Stimulated activated CD8-positive, alpha-beta memory T cell treated with anti-CD3 and anti-CD28 coated beads, Interleukin-4, amount 100 ng/mL, for 48 hours (primary cell): ENCODE measurements around the gene KHDRBS2.

Source experiments
- DNase-seq: peaks from one replicate; pipeline ENCODE4 v3.0.0-alpha.2; 2020

KHDRBS2 gene

DNA sequence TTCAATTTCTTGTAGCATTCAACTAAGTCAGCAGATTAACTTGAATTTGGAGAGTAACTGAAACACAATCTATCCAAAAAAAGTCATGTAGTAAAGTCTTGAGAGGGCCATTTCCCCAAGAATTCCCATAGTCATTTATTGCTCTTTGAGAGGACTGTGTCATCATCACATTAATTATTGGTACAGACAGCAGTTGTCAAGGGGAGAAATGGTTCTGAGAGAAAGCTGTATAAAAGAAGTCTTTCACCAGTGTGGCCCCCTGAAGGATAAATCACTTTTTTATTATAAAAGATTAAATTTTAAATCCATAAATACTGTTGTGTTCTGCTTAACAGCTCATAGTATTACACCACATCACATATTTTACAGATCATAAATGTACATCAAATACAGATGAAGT is 111.5 kb downstream of the KHDRBS2 start:
- DNase-seq: no peak

DNA sequence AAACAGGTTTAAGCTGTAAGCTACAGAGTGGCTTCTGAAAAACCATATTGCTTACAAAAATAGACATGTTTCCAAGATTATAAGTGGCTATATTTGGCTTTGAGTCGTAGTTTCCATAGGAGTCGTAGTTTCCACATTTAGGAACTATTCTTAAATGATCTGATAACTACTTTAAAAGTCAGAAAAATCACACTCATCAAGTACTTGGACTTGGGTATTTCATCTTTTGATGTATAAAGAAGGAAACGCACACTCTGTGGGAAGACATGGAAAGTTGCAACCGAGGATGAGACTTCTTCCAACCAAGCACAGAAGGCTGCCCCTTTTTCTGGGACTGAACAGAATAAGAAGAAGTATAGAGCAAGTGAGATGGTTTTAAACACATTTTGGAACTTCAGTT is 118.3 kb downstream of the KHDRBS2 start:
- DNase-seq: no peak

DNA sequence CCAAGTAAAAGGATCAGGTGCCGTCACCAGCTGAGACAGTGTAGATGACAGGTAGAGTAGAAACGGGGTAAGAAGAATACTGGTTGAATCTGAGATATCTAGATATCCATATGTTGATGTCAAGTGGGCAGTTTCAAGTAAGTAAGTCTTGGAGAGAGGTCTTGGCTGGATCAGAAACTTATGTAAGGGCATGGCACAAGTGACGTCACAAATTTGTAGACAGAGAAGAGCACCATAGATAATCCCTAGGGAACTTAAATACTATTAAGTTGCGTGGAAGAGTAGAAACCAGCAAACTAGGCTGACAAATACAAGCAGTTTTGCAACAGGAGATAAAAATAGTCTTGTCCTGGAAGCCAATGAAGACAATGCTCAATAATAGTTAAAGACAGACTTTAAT is 123.2 kb downstream of the KHDRBS2 start:
- DNase-seq: no peak

DNA sequence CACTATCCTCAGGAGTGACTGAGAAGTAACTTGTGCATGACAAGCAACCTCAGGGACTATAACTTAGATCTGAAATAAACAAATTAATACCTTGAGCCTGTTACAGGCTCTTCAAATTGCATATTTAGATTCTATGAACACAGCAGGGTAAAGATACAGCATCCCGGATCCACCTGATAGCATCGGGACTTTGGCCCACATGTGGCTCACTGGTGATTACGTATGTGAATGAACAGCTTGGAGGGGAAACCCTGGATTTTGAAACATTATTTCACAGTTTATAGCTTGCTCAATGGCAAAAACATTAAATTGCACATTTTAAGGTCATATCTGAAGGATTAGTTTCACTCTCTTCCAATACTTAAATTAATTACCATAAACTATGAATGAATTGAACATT is 133.2 kb downstream of the KHDRBS2 start:
- no peak for DNase-seq

DNA sequence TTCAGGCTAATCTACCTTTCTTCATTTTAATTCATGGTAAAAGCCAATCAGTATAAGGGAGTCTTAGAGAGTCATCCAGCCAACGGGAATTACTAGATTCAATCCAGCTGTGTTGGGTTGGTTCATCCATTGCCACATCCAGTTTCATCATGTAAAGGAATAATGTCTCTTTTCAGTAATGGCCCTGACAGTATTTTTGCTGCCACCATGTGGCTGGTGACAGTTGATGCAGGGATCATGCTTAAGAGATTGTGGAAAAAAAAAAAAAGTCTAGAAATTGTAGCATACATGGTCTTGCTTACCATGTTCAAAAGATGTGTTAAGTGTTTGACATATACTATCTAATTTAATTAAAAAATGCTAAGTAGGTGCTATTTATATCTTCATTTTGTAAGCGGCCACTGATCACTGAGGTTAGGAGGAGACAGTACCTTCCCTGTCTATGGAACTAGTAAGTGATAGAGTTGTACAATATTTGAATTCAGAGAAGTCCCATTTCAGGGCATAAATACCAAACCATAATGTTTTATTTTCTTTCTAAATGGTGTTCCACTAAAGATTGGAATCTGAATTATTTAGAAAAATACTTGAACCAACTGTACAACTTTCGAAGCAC is 135.9 kb downstream of the KHDRBS2 start:
- no peak for DNase-seq

DNA sequence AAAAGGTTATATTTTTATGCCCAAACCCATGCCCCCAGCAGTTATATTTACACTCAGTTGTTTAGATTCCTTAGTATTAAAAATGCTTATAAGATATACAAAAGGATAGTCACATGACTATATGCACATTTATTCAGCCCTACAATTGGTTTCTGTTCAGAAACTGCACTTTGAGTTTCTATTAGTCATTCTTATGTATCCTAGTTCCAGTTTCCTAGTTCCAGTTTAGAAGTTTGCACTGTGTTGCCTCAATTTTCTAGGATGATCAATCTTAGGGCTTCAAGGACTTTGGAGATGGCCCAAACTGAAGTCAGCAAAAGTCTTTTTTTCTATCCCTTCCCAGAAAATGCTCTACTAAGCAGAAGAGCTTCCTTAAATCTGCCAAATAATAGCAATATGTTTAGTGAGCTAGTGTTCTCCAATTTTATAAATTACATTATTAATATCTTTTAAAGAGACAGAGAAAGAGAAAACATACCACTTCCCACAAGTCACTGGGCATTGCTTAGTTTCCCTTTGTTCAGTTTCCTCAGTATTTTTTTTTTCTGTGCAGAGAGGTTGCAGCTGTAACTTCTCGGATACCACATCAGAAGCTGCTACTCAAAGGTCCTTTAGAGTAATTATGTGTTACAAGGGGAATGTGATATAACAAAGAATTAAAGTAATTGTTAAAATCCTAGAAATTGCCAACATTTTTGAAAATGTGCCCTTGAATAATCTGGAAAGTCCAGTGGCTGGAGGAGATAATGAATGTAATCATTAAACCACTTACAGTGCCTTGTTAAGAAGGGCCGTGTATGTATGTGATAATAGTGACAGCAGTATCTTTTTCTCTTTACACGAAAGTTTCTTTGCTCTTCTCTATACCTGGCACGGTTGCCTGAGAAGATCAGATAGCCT is 138.8 kb downstream of the KHDRBS2 start:
- no peak for DNase-seq

DNA sequence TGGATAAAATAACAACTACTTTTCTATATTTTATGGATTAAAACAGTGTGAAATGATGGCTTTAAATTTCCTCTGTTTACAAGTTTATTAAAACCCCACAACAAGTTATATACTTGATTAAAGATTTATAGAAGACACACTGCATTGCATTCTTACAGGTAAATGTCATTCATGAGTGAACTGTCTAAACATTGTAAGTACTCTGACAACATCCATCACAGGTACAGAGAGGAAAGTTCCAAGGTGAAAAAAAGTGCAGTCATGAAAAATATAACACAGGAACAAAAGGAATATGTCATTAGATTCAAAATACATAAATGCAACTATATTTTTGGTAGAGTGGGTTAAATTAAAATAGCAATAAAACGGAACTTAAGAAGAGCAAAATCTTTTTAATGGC is 156.9 kb downstream of the KHDRBS2 start:
- no peak for DNase-seq

DNA sequence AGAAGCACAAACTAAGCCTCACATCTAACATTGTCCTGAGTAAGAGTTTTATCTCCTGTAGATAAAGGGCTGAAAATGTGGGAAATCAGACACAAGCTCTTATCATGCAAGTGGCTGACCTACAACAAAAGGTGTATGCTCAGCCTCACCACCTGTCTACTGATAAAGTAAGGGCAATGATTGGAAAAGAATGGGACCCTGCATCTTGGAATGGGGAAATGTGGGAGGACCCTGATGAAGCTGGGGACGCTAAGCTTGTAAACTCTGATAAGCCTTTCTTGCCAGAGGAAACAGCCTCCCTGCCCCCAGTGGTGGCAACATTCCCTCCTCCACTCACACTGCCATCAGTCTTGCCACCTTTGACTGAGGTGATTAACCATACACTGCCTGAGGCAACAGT is 166.6 kb downstream of the KHDRBS2 start:
- DNase-seq: no peak

DNA sequence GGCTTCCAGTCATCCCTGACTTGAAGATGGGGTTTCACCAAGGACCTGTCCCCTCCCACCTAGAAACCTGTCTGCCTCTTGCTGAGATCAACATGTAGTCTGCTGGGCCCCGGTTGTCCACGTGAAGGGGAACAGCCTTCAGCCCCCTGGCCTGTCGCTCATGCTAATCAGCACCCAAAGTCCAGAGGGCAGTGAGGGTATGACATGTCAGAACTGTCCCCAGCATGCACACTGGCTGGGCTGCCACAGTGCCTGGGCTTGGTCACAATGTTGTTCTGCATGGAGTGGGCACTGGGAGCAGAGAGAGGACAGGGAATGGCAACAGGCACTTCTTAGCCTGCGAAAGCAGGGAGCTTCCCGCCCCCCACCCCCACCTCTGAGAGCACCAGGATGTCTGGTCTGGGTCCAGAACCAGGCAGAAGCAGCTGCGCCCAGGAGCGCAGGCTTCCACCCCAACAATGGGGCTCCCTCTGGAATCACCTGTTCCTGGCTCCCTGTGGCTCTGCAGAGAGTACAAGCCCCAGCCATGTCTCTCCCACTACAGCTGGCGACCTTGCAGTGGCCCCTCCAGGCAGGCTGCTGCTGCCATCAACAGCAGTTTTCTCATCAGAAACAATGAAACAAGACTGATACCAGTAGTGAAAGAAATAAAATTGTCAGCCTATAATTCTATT is 182.7 kb downstream of the KHDRBS2 start:
- no peak for DNase-seq

DNA sequence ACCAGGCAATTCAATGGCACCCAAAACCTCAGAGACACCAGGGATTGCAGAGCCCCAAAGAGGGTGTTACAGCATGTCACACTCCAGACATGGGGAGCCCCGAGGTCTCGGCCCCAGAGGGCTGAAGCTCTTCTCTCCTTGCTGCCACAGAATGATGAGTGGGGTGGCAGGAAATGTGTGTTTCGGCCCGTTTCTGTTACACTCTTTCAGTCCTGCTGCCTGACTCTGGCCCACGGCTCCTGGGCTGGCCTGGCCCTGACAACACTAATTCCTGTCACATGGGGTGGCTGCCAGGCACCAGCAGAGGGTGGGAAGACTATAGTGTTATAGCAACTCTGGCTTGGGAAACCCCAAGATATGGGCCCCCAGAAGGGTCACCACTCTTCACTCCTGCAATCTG is 183.6 kb downstream of the KHDRBS2 start:
- no peak for DNase-seq

DNA sequence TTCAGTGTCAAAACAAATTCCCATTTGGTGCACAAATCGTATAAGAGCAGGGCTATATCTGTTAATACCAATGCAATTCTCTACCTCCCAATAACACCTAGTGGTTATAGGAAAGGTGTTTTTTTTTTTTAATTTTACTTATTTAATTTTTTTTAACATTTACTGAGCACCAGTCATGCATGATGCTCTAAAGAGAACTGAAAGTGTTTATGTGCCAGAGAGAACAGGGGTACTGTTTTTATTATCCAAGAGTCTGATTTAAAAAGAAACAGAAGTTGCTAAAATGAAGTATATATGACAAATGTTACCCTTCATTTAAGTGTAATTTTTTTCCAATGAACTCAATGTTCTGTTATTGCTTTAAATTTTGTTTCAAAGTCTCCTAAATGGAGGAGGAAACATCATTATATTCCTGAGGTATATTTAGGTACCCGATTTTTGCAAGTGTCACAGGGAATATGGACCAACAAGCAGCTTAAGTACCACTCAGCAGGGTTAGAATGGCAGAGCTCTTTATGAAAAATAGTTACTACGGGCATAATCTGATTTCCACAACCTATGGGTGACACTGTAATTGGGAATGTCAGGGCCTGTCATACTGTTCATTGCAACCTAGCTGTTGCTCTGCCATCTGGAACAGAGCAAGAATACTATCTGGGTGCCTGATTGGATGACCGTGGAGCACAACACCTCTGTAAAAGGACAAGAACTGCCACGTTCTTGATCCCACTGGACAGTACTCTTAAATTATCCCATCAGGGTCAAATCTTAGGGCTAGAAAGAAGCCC is 195.4 kb downstream of the KHDRBS2 start:
- no peak for DNase-seq

DNA sequence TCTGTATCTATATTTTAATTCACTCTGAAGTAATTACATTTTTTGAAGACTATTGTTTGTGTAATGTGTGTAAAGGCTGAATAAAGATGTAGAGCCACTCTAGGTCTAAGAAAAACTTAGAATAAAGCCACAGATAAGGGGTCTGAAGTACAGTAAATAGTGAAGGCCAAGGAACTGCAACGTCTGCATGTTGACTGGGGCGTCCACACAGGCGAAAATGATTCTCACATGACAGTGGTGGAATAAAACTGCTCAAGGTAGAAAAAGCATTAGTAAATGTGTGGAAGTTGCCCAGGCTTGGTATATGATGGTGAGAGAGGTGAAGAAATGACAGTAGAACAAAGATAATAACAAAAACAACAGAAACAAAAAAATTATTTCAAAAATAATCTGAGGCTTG is 196.2 kb downstream of the KHDRBS2 start:
- no peak for DNase-seq

DNA sequence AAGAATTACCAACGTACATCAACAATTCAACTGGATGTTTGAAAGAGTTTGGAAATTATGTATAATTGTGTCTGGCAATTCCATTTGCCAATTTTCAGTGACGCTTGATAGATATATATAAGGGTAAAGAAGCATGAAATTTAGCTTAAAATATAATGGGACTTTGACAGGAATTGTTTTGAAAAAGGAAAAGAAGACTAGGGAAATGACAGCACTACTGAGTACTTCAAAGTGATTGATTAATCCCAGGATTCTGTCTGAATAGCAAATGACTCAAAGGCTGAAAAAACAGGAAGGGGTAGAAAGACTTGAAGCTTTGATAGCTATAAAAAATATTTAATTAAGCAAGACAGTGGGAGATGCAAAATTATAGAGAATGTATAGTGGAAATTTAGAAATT is 200.0 kb downstream of the KHDRBS2 start:
- DNase-seq: no peak

DNA sequence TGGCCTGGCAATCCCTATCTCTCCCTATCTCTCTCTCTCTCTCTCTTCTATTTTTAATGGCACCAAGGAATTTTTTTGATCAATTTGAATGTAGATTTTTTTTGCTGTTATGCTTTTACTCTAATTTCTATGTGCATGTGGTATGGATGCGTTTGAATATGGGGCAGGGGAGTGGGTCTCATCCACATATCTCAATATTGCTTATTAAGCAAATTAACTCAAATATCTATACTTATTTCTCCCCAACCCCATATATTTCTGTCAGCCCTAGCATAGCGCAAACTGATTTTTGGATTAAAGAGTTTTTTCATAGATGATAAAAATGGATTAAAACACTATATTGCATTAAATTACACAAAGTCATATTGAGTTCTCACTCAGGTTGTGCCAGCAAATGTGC is 210.2 kb downstream of the KHDRBS2 start:
- DNase-seq: no peak

DNA sequence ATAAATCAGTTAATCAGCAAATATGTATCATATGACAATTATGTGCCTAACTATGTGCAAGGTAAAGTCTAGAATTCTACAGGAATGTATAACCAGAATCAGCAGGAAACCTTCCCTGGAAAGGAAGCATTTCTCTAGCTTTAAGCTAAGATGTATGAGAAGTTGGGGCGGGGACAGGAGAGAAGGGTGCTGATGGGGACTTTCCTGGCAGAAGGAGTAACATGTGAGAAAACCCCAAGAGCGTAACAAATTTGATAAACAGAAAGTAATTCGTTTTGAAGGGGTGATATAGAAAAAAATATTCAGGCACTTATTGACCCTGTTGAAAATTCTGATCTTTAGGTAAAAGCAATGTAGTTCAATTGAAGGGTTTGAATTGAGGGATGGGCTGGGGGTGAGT is 226.1 kb downstream of the KHDRBS2 start:
- DNase-seq: no peak

DNA sequence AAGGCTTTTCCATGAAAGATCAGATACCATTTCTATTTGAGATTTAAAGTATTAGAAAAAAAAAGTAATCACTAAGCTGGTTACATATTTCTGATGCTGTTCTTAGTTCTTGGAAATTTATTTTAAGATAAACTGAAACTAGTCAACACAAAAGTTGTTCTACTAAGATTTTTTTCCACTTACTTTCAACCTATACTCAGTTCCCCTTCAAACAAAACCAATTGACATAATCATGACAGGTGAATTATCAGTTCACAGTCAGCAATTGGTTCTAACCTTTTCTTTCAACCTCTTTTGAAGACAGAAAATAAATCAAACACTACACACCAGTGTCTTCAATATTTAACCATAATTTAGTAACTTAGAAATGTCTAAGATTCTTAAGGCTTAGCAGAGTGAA is 228.7 kb downstream of the KHDRBS2 start:
- no peak for DNase-seq

DNA sequence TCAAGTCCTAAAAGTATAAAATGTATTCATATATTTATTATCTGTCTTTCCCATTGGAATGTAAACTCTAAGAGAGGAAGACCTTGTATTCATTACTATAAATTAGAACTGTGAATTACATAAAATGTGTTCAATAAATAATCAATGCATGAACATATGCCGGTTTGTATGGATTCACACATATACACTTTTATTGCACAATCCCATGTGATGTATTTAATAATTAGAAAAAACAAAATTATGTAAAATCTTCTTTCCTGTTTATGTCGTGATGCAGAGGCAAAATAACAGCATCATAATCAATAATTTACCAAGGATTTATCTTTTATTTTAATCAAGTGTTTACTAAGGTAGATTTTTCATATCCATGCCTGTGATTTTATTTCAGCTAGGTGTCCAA is 240.5 kb downstream of the KHDRBS2 start:
- no peak for DNase-seq

DNA sequence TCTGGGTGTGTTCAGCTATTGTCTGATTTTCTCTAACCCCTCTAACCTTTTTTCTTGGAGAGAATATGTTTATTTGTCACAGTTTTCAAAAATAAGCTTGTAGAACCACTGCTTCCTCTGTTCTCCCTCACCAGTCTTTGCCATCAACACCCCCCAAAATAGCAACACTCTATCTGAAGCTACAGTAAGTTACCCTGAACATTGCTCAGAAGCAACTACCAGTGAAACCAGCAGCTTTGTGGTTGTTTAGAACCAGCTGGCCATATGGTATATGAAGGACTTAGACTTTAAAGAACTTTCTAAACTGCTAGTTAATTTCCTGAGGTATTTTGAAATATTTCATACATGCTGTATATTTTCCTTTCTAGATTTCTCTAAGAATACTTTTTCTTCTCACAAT is 242.9 kb downstream of the KHDRBS2 start:
- DNase-seq: no peak

DNA sequence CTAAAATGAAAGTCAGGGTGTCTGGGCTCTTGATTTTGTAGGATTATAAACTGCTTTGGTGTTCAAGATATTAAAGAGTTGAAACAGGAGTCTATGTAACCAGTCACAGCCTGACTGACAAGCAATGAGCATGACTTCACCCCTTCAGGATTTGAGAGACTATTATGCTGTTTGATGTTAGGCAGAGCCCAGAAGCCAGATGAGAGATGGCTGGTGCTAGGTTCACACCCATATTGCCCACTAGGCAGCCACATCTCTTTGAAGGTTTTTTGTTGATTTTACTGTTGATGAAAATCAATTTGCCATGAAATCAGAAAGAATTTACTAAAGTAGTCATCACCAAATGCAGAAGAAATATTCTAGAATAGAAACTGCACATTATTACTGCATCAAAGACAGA is 243.6 kb downstream of the KHDRBS2 start:
- no peak for DNase-seq

DNA sequence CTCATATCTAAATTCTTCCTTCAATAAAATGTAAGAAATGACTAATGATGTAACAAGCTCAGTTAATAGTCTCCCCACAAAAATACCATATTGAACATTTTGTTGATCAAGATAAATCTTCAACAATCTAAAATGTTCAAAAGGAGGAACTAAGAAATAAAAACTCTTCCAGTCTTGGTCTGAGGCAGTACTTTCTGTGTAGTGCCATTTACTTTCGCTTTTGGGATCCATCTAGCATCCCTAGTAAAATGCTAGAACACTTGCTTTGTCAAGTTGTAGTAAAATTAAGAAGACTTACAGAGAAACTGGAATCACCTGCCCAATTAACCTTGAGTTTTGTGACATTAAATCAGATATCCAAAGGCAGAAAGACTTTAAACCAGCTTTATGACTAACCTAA is 246.4 kb downstream of the KHDRBS2 start:
- DNase-seq: no peak

DNA sequence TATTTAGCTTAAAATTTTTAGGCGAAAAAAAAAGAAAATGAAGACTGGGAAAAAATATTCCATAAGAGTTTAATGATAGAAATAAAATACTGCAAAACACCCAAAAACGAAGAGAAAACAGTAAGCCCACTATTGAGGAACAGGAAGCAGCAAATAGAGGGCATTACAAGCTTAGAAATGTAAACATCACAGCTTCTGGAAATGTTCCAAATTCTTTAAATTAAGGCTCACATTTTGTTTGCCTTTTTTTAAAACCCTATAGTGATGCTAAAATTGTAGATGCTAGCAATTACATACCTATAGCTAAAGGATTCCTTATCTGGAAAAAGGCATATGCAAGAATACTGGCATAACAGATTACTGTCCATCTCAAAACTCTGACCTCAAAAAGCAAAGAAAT is 248.6 kb downstream of the KHDRBS2 start:
- no peak for DNase-seq

DNA sequence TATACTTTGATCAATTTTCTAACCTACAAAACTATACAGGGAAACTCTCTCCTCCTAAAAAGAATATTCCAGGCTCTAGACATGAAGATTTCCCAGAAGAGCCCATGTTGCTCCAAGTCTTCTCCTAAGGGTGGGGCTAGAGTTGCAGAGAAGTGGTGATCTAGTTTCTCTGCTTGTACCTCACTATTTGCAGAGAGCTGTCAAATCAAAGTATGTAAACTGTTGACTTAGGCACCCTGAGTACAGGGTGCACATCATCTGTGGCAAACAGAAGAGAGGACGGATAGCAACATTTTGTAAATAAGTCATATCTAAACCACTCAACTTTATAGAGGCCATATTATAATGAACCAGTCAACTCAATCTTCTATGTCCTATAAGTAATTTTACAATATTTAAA is 250.1 kb downstream of the KHDRBS2 start:
- no peak for DNase-seq

DNA sequence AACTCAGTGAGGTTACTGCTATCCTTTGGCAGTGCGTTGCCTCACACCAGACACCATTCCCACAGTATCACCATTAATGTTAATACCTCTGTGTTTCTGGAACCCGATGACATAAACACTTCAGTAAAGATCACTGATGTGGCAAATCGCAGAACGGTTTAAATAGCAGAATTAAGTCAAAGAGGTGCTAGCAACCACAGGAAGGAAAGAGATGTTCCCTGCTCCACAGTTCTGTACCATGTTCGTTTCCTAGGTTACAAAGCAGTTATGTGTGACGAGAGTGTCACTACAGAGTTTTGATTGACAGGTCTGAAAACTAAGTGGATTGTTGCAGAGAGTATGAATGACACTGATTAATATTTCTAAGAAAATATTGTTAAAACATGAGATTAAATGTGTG is 272.3 kb downstream of the KHDRBS2 start:
- no peak for DNase-seq
